C4-2B (cell line): ENCODE results near the gene FGL2.

Source experiments
- ZFX ChIP-seq: fragments of 450-650 bp; IDR thresholded peaks from 2 replicates; pipeline ENCODE4 v1.6.1; 2017
- TF ChIP-seq, protein P1 (sequence below): fragments of 450-650 bp; conservative IDR thresholded peaks from 2 replicates; pipeline ENCODE4 v1.5.1; 2017; ENCODE audit warnings: mild to moderate bottlenecking

DNA sequence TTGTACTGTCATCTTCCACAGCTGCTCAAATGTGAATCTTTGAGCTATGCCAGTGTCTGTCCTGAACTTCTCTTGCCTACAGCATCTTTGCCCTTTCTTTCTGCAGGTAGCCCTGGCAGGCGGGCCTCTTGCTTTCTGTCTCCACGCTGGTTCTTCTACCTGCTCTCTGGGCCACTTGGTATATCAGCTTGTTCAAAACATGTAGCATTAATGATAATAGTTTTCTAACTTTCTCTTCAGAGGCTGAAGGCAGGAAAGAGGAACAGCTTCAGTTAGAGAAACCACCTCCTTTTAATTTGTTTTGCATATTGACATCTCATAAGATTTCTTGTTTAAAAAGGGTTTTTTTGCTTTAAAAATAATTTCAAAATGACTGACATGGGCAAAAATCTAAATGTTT is 923 bp upstream of the FGL2 start:
- TF ChIP-seq, protein P1, sequence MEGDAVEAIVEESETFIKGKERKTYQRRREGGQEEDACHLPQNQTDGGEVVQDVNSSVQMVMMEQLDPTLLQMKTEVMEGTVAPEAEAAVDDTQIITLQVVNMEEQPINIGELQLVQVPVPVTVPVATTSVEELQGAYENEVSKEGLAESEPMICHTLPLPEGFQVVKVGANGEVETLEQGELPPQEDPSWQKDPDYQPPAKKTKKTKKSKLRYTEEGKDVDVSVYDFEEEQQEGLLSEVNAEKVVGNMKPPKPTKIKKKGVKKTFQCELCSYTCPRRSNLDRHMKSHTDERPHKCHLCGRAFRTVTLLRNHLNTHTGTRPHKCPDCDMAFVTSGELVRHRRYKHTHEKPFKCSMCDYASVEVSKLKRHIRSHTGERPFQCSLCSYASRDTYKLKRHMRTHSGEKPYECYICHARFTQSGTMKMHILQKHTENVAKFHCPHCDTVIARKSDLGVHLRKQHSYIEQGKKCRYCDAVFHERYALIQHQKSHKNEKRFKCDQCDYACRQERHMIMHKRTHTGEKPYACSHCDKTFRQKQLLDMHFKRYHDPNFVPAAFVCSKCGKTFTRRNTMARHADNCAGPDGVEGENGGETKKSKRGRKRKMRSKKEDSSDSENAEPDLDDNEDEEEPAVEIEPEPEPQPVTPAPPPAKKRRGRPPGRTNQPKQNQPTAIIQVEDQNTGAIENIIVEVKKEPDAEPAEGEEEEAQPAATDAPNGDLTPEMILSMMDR, result no peak
- no peak for TF ChIP-seq ZFX
